ENCODE results near the gene SWSAP1.

GRCh38 chr19:11423164-11423790 lies 48.8 kb downstream of the SWSAP1 start:
- TF ChIP-seq JUND (IDR thresholded peaks at IDR 0.05; ENCODE audit: low read length): no peak
- TF ChIP-seq EP300 (IDR thresholded peaks at IDR 0.05; ENCODE audit: borderline replicate concordance in 1 of 2, low read depth in 2 of 2, low read length in 2 of 2): no peak
- TF ChIP-seq SRF (IDR thresholded peaks at IDR 0.05; ENCODE audit: low read depth, low read length): no peak
- no peak for TF ChIP-seq POLR2AphosphoS5 (IDR thresholded peaks at IDR 0.05; ENCODE audit: low read depth, low read length)
- no peak for TF ChIP-seq ATF3 (IDR thresholded peaks at IDR 0.05; ENCODE audit: insufficient read depth, low read depth, low read length)
- no peak for TF ChIP-seq CTCF (IDR thresholded peaks at IDR 0.05; ENCODE audit: control extremely low read depth in 1 of 3, insufficient read depth in 1 of 3, low read depth in 1 of 3, low read length in 3 of 3)
- no peak for TF ChIP-seq SP2 (IDR thresholded peaks at IDR 0.05; ENCODE audit: low read length)
